Germinal center (tissue), 1 donor: ENCODE measurements around the gene LEPROT.

Experiments
- DNase-seq: peaks from one replicate; pipeline ENCODE4 v3.0.0; 2012; ENCODE audit warnings: mixed read lengths, low spot score

The LEPROT gene

GRCh38 chr1:65477414-65478378 lies 57.2 kb downstream of the LEPROT start:
- no peak for DNase-seq

- no peak for DNase-seq
Observed at GRCh38 chr1:65478379-65479026, 58.0 kb downstream of the LEPROT start.

GRCh38 chr1:65479554-65480204 lies 59.2 kb downstream of the LEPROT start:
- DNase-seq: no peak

- DNase-seq: no peak
Observed at GRCh38 chr1:65480684-65481405, 60.4 kb downstream of the LEPROT start.

GRCh38 chr1:65483993-65484754 lies 63.7 kb downstream of the LEPROT start:
- no peak for DNase-seq
